ENCODE measurements around the gene EEF1G.

DNA sequence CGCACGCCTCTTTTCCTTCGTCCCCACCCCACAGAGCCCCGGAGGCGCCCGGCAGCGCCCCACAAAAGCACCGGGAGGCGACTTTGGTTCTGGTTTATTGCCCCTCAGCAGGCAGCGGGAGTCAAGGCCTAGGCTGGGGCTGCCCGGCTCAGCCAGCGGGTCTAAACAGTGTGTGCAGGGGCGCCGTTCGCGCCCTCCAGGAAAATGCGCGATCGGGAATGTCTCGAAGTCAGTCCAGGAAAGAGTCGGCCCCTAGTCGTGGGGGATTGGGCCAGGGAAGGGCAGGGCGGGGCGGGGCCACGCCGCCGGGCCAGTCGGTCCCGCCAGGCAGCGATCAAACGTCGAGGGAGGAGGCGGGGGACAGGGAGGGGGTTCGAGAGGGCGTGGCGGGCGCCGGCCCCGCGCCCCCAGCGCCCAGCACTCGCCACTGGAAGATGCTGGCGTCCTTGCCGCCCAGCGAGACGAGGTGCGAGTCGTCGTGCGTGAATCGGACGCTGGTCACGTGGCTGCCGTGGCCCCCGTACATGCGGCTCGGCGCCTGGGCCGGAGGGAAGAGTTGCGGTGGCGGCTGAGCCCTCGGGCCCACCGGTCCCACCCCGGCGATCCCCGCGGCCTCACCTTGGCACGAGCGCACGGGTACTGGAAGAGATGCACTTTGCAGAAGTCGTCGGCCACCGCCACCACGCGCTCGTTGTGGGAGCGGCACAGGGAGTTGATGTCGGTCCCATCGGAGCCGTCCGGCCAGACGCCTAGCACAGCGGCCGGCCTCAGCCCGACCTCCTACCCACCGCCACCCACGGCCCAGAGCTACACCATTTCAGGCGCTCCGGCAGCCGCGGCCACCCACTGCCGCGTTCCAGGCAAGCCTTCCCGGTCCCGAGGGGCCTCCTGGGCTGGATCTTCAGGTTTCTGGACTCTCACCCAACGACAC lies 28.7 kb upstream of the EEF1G start:
- TF ChIP-seq, protein P1, sequence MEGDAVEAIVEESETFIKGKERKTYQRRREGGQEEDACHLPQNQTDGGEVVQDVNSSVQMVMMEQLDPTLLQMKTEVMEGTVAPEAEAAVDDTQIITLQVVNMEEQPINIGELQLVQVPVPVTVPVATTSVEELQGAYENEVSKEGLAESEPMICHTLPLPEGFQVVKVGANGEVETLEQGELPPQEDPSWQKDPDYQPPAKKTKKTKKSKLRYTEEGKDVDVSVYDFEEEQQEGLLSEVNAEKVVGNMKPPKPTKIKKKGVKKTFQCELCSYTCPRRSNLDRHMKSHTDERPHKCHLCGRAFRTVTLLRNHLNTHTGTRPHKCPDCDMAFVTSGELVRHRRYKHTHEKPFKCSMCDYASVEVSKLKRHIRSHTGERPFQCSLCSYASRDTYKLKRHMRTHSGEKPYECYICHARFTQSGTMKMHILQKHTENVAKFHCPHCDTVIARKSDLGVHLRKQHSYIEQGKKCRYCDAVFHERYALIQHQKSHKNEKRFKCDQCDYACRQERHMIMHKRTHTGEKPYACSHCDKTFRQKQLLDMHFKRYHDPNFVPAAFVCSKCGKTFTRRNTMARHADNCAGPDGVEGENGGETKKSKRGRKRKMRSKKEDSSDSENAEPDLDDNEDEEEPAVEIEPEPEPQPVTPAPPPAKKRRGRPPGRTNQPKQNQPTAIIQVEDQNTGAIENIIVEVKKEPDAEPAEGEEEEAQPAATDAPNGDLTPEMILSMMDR (conservative IDR thresholded peaks at IDR 0.05; ENCODE audit: low read length), result no peak
- no peak for TF ChIP-seq EZH2phosphoT487 (IDR thresholded peaks at IDR 0.05; ENCODE audit: borderline replicate concordance, low read depth, low read length)

All from OCI-LY7 (cell line).